SK-N-SH (cell line): ENCODE data around the gene SNX8.

Source experiments
- EP300 ChIP-seq, 2 experiments: IDR thresholded peaks; 2 replicates each; pipeline versions ENCODE4 v1.4.0 to v1.6.1; 2012; ENCODE audit warnings: borderline replicate concordance in 1 of 2, low read depth in 1 of 2, low read length in 1 of 2
- GABPA ChIP-seq: IDR thresholded peaks from 2 replicates; pipeline ENCODE4 v1.4.0; 2012; ENCODE audit warnings: low read depth, mild to moderate bottlenecking
- POLR2AphosphoS5 ChIP-seq: IDR thresholded peaks from 2 replicates; pipeline ENCODE4 v1.6.1; 2012; ENCODE audit warnings: low read depth, low read length
- TF ChIP-seq, protein P1 (sequence below): fragments of 200-600 bp; sonication (generic); IDR thresholded peaks from 2 replicates; pipeline ENCODE4 v1.6.1; 2017; ENCODE audit warnings: antibody characterized with exemption, mild to moderate bottlenecking, moderate library complexity

DNA sequence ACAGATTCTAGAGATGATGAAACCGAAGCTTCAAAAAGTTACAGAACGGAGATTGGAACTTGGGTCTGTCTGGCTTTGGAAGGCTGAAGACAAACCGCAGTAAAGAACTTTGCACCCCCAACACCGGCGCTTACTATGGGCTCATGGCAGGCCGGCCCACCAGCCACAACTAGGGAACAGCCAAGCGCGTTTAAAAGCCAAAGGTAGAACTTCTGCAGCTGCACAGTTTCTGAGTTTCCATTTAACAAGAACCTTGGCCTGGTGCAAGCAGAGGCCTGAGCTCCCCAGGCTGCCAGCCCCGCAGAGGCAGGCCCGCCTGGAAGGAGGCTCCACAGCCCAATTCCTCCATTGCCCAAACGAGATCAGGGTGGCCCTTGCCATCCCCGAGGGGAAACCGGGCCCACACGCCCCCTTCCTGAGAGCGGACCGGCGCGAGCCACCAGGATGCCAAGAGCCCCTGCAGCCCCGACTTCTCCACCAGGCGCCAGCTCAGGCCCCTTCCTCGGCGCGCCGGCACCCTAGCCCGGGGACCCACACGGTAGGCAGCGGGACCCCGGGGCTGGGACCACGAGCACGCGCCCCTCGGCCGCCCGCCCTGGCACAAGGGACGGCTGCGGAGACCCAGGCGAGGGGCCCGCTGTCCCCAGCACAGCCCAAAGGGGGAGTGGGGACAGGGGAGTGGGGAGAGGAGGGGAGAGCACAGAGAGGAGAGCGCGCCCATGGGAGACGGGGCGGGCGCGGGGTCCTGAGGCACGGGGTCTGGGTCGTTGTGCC is 82.1 kb downstream of the SNX8 start:
- TF ChIP-seq GABPA = no peak
- TF ChIP-seq, protein P1, sequence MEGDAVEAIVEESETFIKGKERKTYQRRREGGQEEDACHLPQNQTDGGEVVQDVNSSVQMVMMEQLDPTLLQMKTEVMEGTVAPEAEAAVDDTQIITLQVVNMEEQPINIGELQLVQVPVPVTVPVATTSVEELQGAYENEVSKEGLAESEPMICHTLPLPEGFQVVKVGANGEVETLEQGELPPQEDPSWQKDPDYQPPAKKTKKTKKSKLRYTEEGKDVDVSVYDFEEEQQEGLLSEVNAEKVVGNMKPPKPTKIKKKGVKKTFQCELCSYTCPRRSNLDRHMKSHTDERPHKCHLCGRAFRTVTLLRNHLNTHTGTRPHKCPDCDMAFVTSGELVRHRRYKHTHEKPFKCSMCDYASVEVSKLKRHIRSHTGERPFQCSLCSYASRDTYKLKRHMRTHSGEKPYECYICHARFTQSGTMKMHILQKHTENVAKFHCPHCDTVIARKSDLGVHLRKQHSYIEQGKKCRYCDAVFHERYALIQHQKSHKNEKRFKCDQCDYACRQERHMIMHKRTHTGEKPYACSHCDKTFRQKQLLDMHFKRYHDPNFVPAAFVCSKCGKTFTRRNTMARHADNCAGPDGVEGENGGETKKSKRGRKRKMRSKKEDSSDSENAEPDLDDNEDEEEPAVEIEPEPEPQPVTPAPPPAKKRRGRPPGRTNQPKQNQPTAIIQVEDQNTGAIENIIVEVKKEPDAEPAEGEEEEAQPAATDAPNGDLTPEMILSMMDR = no peak
- no peak for TF ChIP-seq EP300 (IDR thresholded peaks at IDR 0.05; ENCODE audit: borderline replicate concordance in 1 of 2, low read depth in 1 of 2, low read length in 1 of 2)
- TF ChIP-seq POLR2AphosphoS5 = no peak
